Fibroblast of mammary gland (primary cell): ENCODE measurements around the gene DNMBP.
"Not testable (repeated sequence)": the region's sequence is repeated elsewhere in the genome, so short reads cannot be mapped to it uniquely, and the experiment has no call there.

Source experiments
- DNase-seq: peaks from one replicate; pipeline ENCODE4 v3.0.0-alpha.2; 2010; ENCODE audit warnings: low read depth
- H3K4me3 ChIP-seq: 2 replicates; pipeline ENCODE4 v1.5.1; 2011; ENCODE audit warnings: low read depth, mild to moderate bottlenecking, low read length, moderate library complexity; ENCODE audit not compliant: control insufficient read depth
- TF ChIP-seq, protein P1 (sequence below): conservative IDR thresholded peaks from 2 replicates; pipeline ENCODE4 v1.5.1; 2011; ENCODE audit warnings: low read depth, low read length, inconsistent platforms; ENCODE audit not compliant: control insufficient read depth, insufficient read depth

The DNMBP gene

DNA sequence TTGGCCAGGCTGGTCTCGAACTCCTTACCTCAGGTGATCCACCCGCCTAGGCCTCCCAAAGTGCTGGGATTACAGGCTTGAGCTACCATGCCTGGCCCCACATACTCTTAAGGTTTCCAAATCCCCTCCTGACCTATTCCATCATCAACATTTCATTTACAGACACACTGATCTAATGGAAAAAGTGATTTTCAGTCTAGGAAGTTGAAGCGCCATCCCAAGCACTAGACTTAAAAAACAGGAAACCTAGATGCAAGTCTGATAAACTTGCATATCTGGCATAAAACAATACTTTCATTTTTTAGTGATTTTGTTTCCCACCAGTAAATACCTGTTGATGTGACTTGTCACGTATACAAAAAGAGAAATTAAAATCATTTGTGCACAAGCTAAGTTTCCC is 44.0 kb downstream of the DNMBP start:
- H3K4me3 ChIP-seq: no peak overlapping the region
- TF ChIP-seq, protein P1, sequence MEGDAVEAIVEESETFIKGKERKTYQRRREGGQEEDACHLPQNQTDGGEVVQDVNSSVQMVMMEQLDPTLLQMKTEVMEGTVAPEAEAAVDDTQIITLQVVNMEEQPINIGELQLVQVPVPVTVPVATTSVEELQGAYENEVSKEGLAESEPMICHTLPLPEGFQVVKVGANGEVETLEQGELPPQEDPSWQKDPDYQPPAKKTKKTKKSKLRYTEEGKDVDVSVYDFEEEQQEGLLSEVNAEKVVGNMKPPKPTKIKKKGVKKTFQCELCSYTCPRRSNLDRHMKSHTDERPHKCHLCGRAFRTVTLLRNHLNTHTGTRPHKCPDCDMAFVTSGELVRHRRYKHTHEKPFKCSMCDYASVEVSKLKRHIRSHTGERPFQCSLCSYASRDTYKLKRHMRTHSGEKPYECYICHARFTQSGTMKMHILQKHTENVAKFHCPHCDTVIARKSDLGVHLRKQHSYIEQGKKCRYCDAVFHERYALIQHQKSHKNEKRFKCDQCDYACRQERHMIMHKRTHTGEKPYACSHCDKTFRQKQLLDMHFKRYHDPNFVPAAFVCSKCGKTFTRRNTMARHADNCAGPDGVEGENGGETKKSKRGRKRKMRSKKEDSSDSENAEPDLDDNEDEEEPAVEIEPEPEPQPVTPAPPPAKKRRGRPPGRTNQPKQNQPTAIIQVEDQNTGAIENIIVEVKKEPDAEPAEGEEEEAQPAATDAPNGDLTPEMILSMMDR: no peak
- no peak for DNase-seq

DNA sequence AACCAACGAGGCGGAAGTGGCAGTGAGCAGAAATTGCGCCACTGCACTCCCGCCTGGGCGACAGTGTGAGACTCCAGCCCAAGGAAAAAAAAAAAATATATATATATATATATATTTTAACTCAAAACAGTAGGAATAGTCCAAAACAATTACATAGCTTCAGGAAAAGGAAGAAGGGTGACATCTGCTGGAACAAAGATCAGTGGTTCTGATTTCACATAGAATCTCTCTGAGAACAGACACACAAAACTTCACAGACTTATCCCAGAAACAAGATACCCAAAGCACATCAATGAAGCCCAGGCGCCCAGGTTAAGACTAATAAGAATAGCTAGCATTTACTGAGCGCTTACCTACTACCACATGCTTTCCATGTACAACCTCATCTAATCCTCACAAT is 45.0 kb downstream of the DNMBP start:
- peak; percentile 61 for DNase-seq
- TF ChIP-seq, protein P1: peak; percentile 19

DNA sequence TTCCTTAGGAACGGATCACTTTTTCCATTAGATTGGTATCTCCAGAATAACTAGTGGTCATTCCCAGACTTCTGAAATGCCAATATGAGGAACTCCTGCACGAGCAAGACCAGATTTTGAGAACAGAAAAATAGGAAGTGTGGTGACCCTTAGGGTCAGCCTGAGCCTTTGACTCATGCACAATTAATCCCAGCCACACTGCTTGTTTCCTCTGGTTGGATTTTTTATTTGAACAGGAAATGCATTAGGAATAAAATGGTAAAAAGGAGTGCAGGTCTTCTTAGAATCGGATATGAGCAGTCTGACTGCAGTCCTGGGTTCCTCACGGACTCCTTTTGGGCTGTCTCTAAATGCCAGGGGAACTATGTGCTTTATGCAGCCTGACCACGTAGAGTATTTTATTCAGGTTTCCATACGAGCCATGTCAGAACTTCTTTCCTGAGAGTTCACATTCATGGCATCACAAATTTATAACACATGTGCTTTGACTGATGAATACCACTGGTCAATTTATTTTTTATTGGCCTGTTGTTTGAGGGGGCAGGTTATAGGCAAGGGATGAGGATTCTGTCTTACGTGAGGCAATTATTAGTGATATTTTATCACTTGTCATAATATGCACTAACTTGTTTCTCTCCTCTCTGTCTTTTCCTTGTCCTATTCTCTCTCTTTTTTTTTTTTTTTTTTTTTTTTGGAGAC is 46.1 kb downstream of the DNMBP start:
- H3K4me3 ChIP-seq: not testable (repeated sequence)
- peak; percentile 38 for DNase-seq

More for the DNA sequence above, 45.0 kb downstream of the DNMBP start:
- H3K4me3 ChIP-seq: no peak overlapping the region

DNA sequence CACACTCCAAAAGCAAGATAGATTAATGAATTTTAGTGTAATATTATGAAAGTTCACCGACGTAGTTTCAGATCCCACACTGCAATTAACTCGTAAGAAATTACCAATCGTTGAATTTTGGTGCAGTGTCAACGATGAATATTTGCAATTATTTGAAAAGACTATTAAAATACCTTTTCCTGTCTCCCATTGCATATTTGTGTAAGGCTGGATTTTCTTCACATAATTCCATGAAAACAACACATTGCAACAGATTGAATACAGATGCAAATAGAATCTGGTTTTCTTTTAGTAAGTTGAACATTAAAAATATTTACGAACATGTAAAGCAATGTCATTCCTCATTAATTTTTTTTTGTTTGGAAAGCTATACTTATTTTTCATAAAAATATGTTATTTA is 50.9 kb downstream of the DNMBP start:
- no peak for DNase-seq
- no peak overlapping the region for H3K4me3 ChIP-seq
- TF ChIP-seq, protein P1: no peak

DNA sequence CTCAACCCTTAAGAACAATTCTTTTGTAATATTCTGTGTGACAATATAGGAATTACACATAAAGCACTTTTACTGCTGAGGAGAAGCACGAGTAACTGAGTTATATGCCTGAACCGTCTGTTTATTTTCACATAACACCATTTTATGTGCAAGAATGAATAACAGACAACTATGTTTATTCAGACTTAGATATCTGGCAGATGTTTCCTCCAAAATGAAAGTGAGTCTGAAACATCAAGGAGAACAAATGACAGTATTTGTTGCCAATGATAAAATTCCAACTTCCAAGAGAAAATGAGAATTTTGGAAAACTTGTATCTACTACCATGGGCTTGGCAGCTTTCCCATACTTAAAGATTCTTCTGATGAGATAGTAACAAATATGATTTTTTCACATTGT is 51.4 kb downstream of the DNMBP start:
- H3K4me3 ChIP-seq: no peak overlapping the region
- TF ChIP-seq, protein P1: no peak
- peak; percentile 68 for DNase-seq

DNA sequence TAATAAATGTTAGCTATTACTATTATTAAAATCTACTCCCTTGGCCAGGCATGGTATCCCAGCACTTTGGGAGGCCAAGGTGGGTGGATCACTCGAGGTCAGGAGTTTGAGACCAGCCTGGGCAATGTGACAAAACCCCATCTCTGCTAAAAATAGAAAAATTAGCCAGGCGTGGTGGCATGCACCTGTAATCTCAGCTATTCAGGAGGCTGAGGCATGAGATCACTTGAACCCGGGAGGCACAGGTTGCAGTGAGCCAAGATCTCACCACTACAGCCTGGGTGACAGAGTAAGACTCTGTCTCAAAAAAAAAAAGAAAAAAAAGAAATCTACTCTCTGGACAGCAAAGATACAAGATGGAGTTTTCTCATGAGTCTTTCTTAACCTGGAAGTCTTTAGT is 56.2 kb downstream of the DNMBP start:
- H3K4me3 ChIP-seq, DNase-seq: not testable (repeated sequence)

DNA sequence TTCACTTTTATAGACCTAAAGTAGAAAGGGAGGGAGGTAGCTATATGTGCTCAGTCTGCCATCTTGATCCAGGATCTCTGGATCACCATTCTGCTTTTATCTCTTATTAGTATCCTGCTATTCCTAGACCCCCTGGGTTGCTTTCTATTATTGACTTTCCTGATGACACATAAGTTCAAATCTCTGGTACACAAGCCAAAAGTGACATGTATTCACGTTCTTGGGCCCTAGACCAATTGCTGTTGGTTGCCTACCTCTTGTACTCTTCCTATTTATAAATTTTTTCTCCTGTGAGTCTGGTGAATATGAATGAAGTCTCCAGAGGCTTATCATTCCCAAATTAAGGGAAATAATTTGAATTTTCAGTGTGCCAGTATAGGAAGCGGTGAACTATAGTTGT is 56.9 kb downstream of the DNMBP start:
- H3K4me3 ChIP-seq: no peak overlapping the region
- TF ChIP-seq, protein P1: no peak

DNA sequence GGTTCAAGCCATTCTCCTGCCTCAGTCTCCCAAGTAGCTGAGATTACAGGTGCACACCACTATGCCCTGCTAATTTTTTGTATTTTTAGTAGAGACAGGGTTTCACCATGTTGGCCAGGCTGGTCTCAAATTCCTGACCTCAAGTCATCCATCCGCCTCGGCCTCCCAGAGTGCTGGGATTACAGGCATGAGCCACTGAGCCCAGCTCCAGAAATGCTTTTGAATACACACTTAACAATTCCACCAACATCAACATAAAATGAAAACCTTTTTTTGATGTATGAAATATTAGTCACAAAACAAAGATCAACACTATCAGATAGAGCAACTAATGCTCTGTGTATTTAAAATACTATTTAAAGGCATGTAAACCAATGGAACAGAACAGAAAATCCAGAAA is 63.7 kb downstream of the DNMBP start:
- not testable (repeated sequence) for H3K4me3 ChIP-seq, DNase-seq

More for the DNA sequence above, 56.9 kb downstream of the DNMBP start:
- peak; percentile 56 for DNase-seq
